ENCODE measurements around the gene ITGB1BP1. TPM values are rescaled to one million over a fixed set of nuclear protein-coding genes. Genes with fewer than 3 reads are reported as not detected.

The ITGB1BP1 gene, protein sequence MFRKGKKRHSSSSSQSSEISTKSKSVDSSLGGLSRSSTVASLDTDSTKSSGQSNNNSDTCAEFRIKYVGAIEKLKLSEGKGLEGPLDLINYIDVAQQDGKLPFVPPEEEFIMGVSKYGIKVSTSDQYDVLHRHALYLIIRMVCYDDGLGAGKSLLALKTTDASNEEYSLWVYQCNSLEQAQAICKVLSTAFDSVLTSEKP
- 151 to 262 TPM (median 161 TPM) in 5 replicates for total RNA-seq (2022; extraction: Qiagen RNA extraction; ENCODE audit: low read depth)

DNA sequence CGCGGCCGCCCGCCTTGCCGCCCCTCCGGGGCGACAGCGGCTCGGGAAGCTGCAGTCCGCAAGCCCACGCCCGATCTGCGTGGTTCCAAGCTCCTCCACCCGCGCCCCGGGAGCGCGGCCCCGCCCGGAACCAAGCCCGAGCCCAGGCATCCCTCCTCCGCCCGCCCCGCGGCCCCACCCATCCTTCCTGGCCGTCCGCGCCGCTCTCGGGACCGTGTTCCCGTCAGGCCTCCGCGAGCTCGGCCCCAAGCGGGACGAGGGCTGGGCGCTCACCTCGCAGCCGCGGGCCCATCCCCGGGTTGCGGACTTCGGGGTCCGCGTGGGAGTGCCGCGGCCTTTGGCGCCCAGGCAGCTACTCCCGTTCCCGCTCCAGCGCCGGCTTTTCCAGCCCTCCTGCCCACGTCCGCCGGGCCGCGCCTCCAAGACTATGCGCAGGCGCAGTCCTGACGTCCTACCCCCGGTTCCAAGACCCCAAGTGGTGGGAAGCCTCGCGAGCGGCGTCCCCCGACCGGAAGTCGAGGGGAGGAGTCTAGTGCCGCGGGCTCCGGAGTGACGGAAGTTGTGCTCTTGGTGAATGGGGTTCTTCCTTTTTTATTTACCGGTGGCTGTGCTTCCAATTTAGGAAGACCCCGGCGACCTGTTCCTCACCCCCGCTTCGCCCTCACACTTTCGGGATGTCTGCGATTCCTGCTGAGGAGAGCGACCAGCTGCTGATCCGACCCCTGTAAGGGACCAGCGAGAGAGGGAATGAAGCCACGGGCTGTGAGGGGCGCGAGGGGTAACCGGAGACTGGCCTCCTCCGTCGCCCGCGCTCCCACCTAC is at the start of gene ITGB1BP1, which contains the start of gene CPSF3:
ITGB1BP1 (minus strand) TSS at position 429 of the 822 bp plus-strand sequence. CDS start 4,831 bp downstream, outside the sequence.
CPSF3 (plus strand) TSS at position 555 of the 822 bp plus-strand sequence; CDS start at position 675, 120 bp downstream.

Other genes starting within 250 kb of the ITGB1BP1 start
- 28.4 to 49.8 TPM (median 41.9 TPM) in 5 replicates for gene ASAP2, start 216.7 kb downstream of the ITGB1BP1 start, total RNA-seq (2022; extraction: Qiagen RNA extraction; ENCODE audit: low read depth)
- gene CPSF3, start 126 bp upstream of the ITGB1BP1 start, total RNA-seq (2022; extraction: Qiagen RNA extraction; ENCODE audit: low read depth), result 49.5 to 69.6 TPM (median 52.4 TPM) in 5 replicates
- gene IAH1, start 51.0 kb upstream of the ITGB1BP1 start, total RNA-seq (2022; extraction: Qiagen RNA extraction; ENCODE audit: low read depth), result 87.7 to 104 TPM (median 103 TPM) in 5 replicates
- 21.6 to 37.3 TPM (median 29.0 TPM) in 5 replicates for gene ADAM17, start 132.3 kb upstream of the ITGB1BP1 start, total RNA-seq (2022; extraction: Qiagen RNA extraction; ENCODE audit: low read depth)
- 660 to 1,158 TPM (median 782 TPM) in 5 replicates for gene YWHAQ, start 207.5 kb upstream of the ITGB1BP1 start, total RNA-seq (2022; extraction: Qiagen RNA extraction; ENCODE audit: low read depth)

All from A549 treated with ZK216348 at 1 μM for 4 hours (cell line).